OCI-LY1 (cell line): ENCODE measurements around the gene B3GNT5.

ENCODE experiments used
- H2AFZ ChIP-seq: fragments of 200-600 bp; sonication (generic), shearing (Covaris generic); 2 replicates; pipeline ENCODE4 v1.6.0; 2014; ENCODE audit warnings: antibody characterized with exemption, mild to moderate bottlenecking, low read length
- H3F3A ChIP-seq: fragments of 200-600 bp; sonication (generic), shearing (Covaris generic); 2 replicates; pipeline ENCODE4 v1.6.0; 2014; ENCODE audit warnings: mild to moderate bottlenecking, antibody characterized with exemption, low read length, moderate library complexity; ENCODE audit not compliant: insufficient read depth
- H3K27ac ChIP-seq: fragments of 200-600 bp; sonication (generic); 2 replicates; pipeline ENCODE4 v1.5.1; 2014; ENCODE audit warnings: low read length, mixed run types, mild to moderate bottlenecking, low read depth; ENCODE audit not compliant: poor library complexity, severe bottlenecking
- H3K27me3 ChIP-seq: fragments of 200-600 bp; sonication (generic); 2 replicates; pipeline ENCODE4 v1.6.0; 2014; ENCODE audit warnings: antibody characterized with exemption, mild to moderate bottlenecking, low read length, moderate library complexity; ENCODE audit not compliant: insufficient read depth
- H3K36me3 ChIP-seq: fragments of 200-600 bp; sonication (generic); 2 replicates; pipeline ENCODE4 v1.6.1; 2014; ENCODE audit warnings: mild to moderate bottlenecking, antibody characterized with exemption, low read length, moderate library complexity, mixed read lengths; ENCODE audit not compliant: insufficient read depth
- H3K4me1 ChIP-seq: fragments of 200-600 bp; sonication (generic); 2 replicates; pipeline ENCODE4 v1.5.1; 2014; ENCODE audit warnings: mild to moderate bottlenecking, low read length, moderate library complexity; ENCODE audit not compliant: insufficient read depth, severe bottlenecking
- H3K4me2 ChIP-seq: fragments of 200-600 bp; sonication (generic), shearing (Covaris generic); 2 replicates; pipeline ENCODE4 v1.6.1; 2014; ENCODE audit warnings: low read length
- H3K4me3 ChIP-seq: fragments of 200-600 bp; sonication (generic); 2 replicates; pipeline ENCODE4 v1.5.1; 2014; ENCODE audit warnings: low read length, low read depth, mild to moderate bottlenecking, mixed read lengths; ENCODE audit not compliant: poor library complexity, severe bottlenecking
- H3K79me2 ChIP-seq: fragments of 200-600 bp; shearing (Covaris generic); 2 replicates; pipeline ENCODE4 v1.6.1; 2016; ENCODE audit warnings: mixed run types, low read length, mixed read lengths; ENCODE audit not compliant: insufficient read depth
- H3K9ac ChIP-seq: fragments of 200-600 bp; sonication (generic), shearing (Covaris generic); 2 replicates; pipeline ENCODE4 v1.6.1; 2014; ENCODE audit warnings: mild to moderate bottlenecking, low read length, mixed read lengths
- H3K9me2 ChIP-seq: fragments of 200-600 bp; sonication (generic), shearing (Covaris generic); 2 replicates; pipeline ENCODE4 v1.6.1; 2014; ENCODE audit warnings: low read depth, mild to moderate bottlenecking, low read length, mixed read lengths
- H3K9me3 ChIP-seq: fragments of 200-600 bp; shearing (Covaris generic); 2 replicates; pipeline ENCODE4 v1.6.1; 2014; ENCODE audit warnings: low read length, mixed read lengths
- H4K20me1 ChIP-seq: fragments of 200-600 bp; sonication (generic), shearing (Covaris generic); 2 replicates; pipeline ENCODE4 v1.6.0; 2016; ENCODE audit warnings: mild to moderate bottlenecking, low read length; ENCODE audit not compliant: insufficient read depth
- CTCF ChIP-seq: fragments of 200-600 bp; sonication (generic), shearing (Covaris generic); IDR thresholded peaks from 2 replicates; pipeline ENCODE4 v1.5.1; 2017; ENCODE audit warnings: mild to moderate bottlenecking, antibody characterized with exemption, low read length, moderate library complexity, mixed read lengths
- EZH2 ChIP-seq: fragments of 200-600 bp; sonication (generic), shearing (Covaris generic); IDR thresholded peaks from 2 replicates; pipeline ENCODE4 v1.8.0; 2017; ENCODE audit warnings: borderline replicate concordance, mixed run types, mild to moderate bottlenecking, antibody characterized with exemption, low read length, moderate library complexity, mixed read lengths

Gene B3GNT5

GRCh38 chr3:183254487-183255347 is 1.7 kb downstream of the B3GNT5 start:
- Histone ChIP-seq H3K27me3 (peaks cover 3% of the 10 kb centered on the region; the same call in 1 of the 2 replicates), H3K4me2 (no peak overlapping the region), H3K79me2 (no peaks in the 10 kb centered on the region)

GRCh38 chr3:183255348-183255730 is 2.3 kb downstream of the B3GNT5 start:
- Histone ChIP-seq H3K27ac (no peak overlapping the region), H3K9ac (no peak overlapping the region), H4K20me1 (no peaks in the 10 kb centered on the region), H3K9me2 (no peaks in the 10 kb centered on the region), H3K36me3 (no peaks in the 10 kb centered on the region), H3F3A (no peaks in the 10 kb centered on the region), H3K4me1 (no peaks in the 10 kb centered on the region), H3K27me3 (peaks cover 6% of the 10 kb centered on the region; the same call in 1 of the 2 replicates), H3K4me3 (no peak overlapping the region), H3K4me2 (no peak overlapping the region), H2AFZ (no peak overlapping the region), H3K79me2 (no peaks in the 10 kb centered on the region), H3K9me3 (no peaks in the 10 kb centered on the region)
- TF ChIP-seq EZH2 = no peak
- TF ChIP-seq CTCF = no peak

More at GRCh38 chr3:183254487-183255347, 1.7 kb downstream of the B3GNT5 start:
- no peaks in the 10 kb centered on the region for H3K4me1 ChIP-seq
- H3K9ac ChIP-seq = no peak overlapping the region
- no peak for TF ChIP-seq EZH2
- no peak for TF ChIP-seq CTCF
- H3F3A ChIP-seq = no peaks in the 10 kb centered on the region
- H3K9me2 ChIP-seq = no peaks in the 10 kb centered on the region
- no peaks in the 10 kb centered on the region for H4K20me1 ChIP-seq
- H3K36me3 ChIP-seq = no peaks in the 10 kb centered on the region
- H3K4me3 ChIP-seq = no peak overlapping the region
- no peaks in the 10 kb centered on the region for H3K9me3 ChIP-seq
- no peak overlapping the region for H3K27ac ChIP-seq
- H2AFZ ChIP-seq = no peak overlapping the region

GRCh38 chr3:183259087-183259486 is 6.0 kb downstream of the B3GNT5 start:
- H3K4me1 ChIP-seq = no peaks in the 10 kb centered on the region
- H3K9ac ChIP-seq = no peak overlapping the region
- no peaks in the 10 kb centered on the region for H3K9me2 ChIP-seq
- no peaks in the 10 kb centered on the region for H3K79me2 ChIP-seq
- no peak overlapping the region for H3K27ac ChIP-seq
- H2AFZ ChIP-seq = no peak overlapping the region
- TF ChIP-seq EZH2 = no peak
- no peak for TF ChIP-seq CTCF
- H4K20me1 ChIP-seq = no peaks in the 10 kb centered on the region
- peaks cover 6% of the 10 kb centered on the region; the same call in 1 of the 2 replicates for H3K27me3 ChIP-seq
- H3K4me2 ChIP-seq = no peak overlapping the region
- no peaks in the 10 kb centered on the region for H3K36me3 ChIP-seq
- no peak overlapping the region for H3K4me3 ChIP-seq
- no peaks in the 10 kb centered on the region for H3F3A ChIP-seq
- H3K9me3 ChIP-seq = no peaks in the 10 kb centered on the region
